Natural killer cell treated with Interleukin-12 subunit alpha and Interleukin-12 subunit beta and Interleukin-15 and Interleukin-18, amount 100 ng/mL, for 72 hours (primary cell): Measurements from ENCODE around the gene TSPOAP1. TPM values are rescaled to one million over a fixed set of nuclear protein-coding genes. Genes with fewer than 3 reads are reported as not detected.

Source experiments
- ATAC-seq, 2 donors: fragments of 150-1000 bp; cut with Tn5 transposase in 1 of 2; sonication (Bioruptor Pico), chemical (Tn5 transposase) in 1 of 2; 2 replicates each; pipeline ENCODE4 v1.10.0; 2021
- DNase-seq: peaks from one replicate; pipeline ENCODE4 v3.0.0; 2022; ENCODE audit warnings: low spot score
- H3K27ac Mint-ChIP-seq, 2 donors: 1 replicate in 1 of 2; 2 replicates in 1 of 2; pipeline ENCODE4 v1.8.0; 2022; ENCODE audit warnings: mixed read lengths in 2 of 2, mild to moderate bottlenecking in 1 of 2, moderate library complexity in 1 of 2
- H3K27me3 Mint-ChIP-seq, 2 donors: 1 replicate in 1 of 2; 2 replicates in 1 of 2; pipeline ENCODE4 v1.8.0; 2022; ENCODE audit warnings: mixed read lengths in 2 of 2
- H3K36me3 Mint-ChIP-seq: one replicate; pipeline ENCODE4 v1.8.0; 2022; ENCODE audit warnings: mixed read lengths
- H3K4me1 Mint-ChIP-seq, 2 donors: 1 replicate in 1 of 2; 2 replicates in 1 of 2; pipeline ENCODE4 v1.8.0; 2022; ENCODE audit warnings: low read depth in 2 of 2, mixed read lengths in 2 of 2, mild to moderate bottlenecking in 1 of 2
- H3K4me3 Mint-ChIP-seq: one replicate; pipeline ENCODE4 v1.8.0; 2022; ENCODE audit warnings: mixed read lengths
- H3K9me3 Mint-ChIP-seq: 2 replicates; pipeline ENCODE4 v1.8.0; 2022; ENCODE audit warnings: mixed read lengths
- total RNA-seq, 2 donors: library from RNA; stranded (reverse); gene quantifications; one replicate each; pipeline ENCODE4 v1.2.3, GENCODE V29; 2022

Gene TSPOAP1
- total RNA-seq, 2 donors from 2014 or later = 54.0 to 82.3 TPM

DNA sequence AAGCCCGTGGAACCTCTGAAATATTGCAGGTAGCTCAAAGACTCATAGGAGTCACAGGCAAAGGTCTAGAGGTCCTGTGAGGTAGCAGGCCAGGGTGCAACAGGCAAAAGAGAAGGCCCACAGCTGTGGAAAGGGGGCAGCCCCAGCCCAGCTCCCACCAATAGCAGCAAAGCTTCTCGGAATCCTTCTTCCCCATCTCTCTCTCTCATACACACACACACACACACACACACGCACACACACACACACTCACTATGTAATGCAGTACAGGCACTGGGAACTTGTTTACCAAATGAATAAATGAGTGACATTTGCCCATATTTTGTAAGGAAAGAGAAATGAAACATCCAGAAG, 40.2 kb upstream of the TSPOAP1 start:
- H3K4me3 Mint-ChIP-seq = no peak overlapping the region
- no peaks in the 10 kb centered on the region for H3K36me3 Mint-ChIP-seq
- H3K9me3 Mint-ChIP-seq = no peaks in the 10 kb centered on the region
- H3K27ac Mint-ChIP-seq = peak overlapping the region; percentile 68 to 82
- ATAC-seq (no peak), DNase-seq (no peak)
- H3K4me1 Mint-ChIP-seq = peaks cover 36 to 45% of the 10 kb centered on the region in 2 donors
- no peaks in the 10 kb centered on the region for H3K27me3 Mint-ChIP-seq

DNA sequence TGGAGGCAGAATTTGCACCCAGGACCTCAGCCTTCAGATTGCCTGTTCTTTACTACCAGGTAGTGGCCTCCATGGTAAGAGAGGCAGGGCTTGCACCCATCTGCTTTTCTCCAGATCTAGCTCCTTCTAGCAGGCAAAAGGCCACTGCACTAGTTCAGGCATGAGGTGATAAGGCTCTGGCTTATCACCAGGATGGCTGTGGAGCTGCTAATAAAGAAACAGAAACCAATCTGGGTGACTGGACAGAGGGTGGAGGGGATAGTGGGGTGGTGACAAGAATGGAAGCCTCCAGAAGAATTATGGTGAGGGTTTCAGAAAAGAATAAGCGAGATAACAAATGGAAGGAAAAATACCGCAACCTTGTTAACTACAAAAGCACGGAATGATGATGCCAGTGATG, 38.9 kb upstream of the TSPOAP1 start:
- no peak overlapping the region for H3K4me3 Mint-ChIP-seq
- H3K9me3 Mint-ChIP-seq = no peaks in the 10 kb centered on the region
- peaks cover 32 to 46% of the 10 kb centered on the region in 2 donors for H3K4me1 Mint-ChIP-seq
- ATAC-seq (no peak), DNase-seq (no peak)
- no peaks in the 10 kb centered on the region for H3K36me3 Mint-ChIP-seq
- H3K27me3 Mint-ChIP-seq = no peaks in the 10 kb centered on the region
- H3K27ac Mint-ChIP-seq = peak overlapping the region in 1 of 2 donors; percentile 39

DNA sequence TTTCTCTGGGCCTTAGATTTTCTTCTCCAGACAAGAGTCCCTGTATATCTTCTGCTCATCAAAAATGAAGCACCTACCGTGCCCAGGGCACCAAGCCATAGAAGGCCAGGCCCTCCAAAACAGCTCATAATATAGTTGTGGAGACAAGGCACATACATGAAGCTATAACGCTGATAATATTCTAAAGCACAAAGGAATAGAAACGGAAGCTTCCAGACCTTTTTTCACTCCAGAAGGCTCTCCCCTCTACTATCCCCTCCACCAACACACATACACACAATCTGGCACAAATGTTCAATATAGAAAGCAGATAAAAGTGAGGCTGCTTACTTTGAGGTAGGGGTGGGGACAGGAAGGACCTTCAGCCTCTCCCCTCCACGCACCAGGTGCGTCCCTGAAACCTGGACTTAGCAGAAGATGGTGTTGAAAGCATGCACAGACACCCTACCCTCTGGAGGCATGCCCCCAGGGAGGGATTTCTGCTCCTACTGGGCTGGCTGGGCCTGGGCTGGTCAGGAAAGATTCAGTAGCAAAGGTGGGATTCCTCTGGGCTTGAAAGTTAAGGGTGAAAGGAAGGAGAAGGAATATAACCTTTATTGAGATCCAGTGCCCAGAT, 37.5 kb upstream of the TSPOAP1 start:
- no peaks in the 10 kb centered on the region for H3K36me3 Mint-ChIP-seq
- H3K9me3 Mint-ChIP-seq = no peaks in the 10 kb centered on the region
- no peak for ATAC-seq
- peaks cover 20 to 41% of the 10 kb centered on the region in 2 donors for H3K4me1 Mint-ChIP-seq
- no peaks in the 10 kb centered on the region for H3K27me3 Mint-ChIP-seq
- no peak overlapping the region for H3K27ac Mint-ChIP-seq
- no peak overlapping the region for H3K4me3 Mint-ChIP-seq
- DNase-seq = no peak

DNA sequence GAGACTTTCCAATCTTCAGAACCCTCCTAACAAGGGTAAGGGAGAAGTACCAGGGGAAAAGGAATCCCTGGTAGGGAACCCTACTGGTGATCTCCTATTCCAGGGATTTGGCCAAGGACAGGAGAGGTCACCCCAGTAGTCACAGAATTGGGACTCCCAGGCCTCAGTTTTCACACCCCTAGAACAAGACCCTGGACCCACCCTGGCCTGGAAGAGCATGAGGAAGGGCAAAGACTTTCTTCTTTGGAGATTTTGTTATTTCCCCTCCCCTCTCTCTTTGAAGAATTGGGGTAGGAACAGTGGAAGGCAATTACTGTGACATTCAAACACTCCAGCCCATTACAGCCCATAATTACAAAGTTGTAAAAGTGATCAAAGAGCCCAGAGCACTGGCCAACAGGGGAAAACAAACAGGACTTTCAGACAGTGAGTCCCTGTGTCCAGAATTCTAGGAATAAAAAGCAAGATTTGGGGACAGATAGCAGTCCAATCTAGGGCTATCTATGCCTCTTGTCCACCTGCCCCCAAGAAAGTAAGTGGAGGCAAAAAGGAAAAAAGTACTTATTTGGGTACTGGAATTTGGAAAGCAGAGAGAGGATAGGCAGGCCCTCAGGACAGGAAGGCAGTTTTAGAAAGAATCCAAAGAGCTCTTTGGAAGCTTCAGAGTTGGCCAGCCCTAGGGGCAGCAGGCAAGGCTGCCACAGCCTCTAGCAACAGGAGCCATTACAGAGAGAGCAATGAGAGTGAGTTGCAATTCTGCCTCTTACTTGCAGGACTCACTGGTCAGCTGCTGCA, 36.8 kb upstream of the TSPOAP1 start:
- Mint-ChIP-seq H3K4me1 (peaks cover 13 to 35% of the 10 kb centered on the region in 2 donors), H3K9me3 (no peaks in the 10 kb centered on the region), H3K27me3 (no peaks in the 10 kb centered on the region), H3K4me3 (no peak overlapping the region), H3K27ac (no peak overlapping the region), H3K36me3 (no peaks in the 10 kb centered on the region)
- DNase-seq (no peak), ATAC-seq (no peak)

DNA sequence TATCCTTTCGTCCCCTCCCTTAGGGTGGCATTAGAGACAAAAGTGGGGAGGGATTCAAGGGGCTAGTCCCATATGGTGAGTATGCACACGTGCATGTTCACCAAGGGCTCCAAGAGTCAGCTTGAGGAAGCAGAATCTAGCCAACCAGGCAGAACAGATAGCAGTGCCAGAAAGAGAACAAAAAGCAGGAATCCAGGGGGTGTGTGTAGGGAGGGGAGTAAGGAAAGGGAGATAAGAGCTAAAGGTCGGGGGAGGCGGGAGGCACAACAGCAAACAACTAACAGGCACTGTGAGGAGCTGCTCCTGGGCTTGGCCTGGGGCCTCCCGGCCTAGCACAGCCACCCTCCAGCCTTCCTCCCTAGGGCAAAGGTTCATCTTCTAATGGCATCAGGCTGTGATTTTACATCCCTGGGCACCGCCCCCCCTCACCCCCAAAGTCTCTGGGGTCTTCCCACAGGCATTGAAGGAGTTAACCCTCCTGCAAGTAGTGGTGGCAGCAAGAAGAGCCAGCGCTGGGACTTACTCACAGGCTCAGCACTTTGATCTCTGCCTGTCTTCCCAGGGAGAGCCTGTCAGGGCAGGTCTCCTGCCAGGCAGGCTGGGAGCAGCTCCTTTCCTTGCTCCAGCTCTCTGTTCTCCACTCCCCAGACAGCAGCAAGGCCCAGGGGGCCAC, 35.8 kb upstream of the TSPOAP1 start:
- peaks cover 6 to 30% of the 10 kb centered on the region in 2 donors for H3K4me1 Mint-ChIP-seq
- no peak for DNase-seq
- peak in 1 of 2 donors; percentile 25 for ATAC-seq
- H3K27ac Mint-ChIP-seq = peak overlapping the region in 1 of 2 donors; percentile 14
- H3K4me3 Mint-ChIP-seq = no peak overlapping the region
- H3K27me3 Mint-ChIP-seq = no peaks in the 10 kb centered on the region
- no peaks in the 10 kb centered on the region for H3K9me3 Mint-ChIP-seq
- H3K36me3 Mint-ChIP-seq = no peaks in the 10 kb centered on the region

DNA sequence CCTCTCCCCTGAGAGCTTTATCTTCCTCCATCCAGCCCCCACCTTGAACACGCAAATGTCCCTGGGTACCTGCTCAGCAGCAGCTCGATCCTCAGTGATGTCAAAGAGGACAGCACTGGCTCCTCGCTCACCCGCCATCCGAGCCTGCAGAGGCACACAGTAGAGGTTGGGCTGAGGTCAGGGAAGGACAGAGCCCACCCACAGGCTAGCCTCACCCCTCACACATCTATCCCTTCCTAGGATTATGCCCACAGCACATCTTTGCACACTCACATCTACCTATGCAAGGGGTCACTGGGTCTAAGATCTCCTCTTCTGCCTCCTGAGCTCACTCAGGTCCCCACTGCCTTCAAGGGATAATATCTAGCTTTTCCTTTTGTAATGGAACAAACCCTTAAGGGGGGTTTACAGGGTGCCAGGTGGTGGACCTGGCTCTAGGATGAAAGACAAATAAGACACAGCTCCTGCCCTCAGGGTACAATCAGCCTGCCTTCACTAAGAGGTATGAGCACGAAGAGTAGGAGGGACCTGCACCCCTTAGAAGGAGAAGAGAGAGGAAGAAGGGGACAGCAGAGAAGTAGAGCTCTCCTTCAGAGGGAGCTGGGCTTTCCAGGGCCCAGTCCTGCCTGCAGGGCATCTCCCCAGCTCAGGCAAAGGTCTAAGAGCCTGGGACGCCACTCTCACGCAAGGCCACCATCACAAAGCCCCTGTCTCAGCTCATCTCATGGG, 35.0 kb upstream of the TSPOAP1 start:
- H3K4me1 Mint-ChIP-seq = peaks cover 0 to 22% of the 10 kb centered on the region in 2 donors
- no peak for DNase-seq
- H3K4me3 Mint-ChIP-seq = no peak overlapping the region
- no peaks in the 10 kb centered on the region for H3K36me3 Mint-ChIP-seq
- H3K27me3 Mint-ChIP-seq = no peaks in the 10 kb centered on the region
- no peaks in the 10 kb centered on the region for H3K9me3 Mint-ChIP-seq
- peak overlapping the region in 1 of 2 donors; percentile 14 for H3K27ac Mint-ChIP-seq
- no peak for ATAC-seq

DNA sequence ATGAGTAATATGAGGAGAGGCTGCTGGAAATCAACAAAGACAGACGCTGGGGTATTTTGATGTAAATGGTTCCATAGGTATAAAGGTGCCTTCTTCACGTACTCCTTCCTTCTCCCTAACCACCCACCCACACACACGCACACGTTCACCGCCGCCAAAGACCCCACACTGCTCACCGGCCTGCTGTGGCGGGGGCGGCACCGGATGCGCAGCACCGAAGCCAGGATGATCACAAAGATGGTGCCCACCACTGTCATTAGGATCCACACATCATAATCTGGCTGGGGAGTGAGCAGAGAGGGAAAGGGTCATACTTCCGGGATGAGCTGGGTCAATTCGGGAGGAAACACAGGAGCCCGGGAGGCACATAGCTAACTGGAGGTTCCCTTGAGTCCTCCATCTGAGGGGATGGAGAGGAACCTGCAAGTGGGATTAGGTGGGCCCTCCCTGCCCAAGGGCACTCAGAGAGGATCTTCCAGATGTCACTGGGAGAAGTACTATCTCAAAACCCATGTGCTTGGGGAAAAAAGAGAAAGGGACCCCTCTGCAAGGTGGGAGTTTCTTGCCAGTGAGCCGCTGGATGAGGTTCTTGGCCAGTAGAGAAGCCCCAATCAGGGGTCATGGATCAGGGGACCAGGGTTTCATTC, 33.9 kb upstream of the TSPOAP1 start:
- H3K27me3 Mint-ChIP-seq = no peaks in the 10 kb centered on the region
- H3K27ac Mint-ChIP-seq = no peak overlapping the region
- H3K4me3 Mint-ChIP-seq = no peak overlapping the region
- DNase-seq (no peak), ATAC-seq (no peak)
- H3K36me3 Mint-ChIP-seq = no peaks in the 10 kb centered on the region
- H3K4me1 Mint-ChIP-seq = peaks cover 0 to 17% of the 10 kb centered on the region in 2 donors
- H3K9me3 Mint-ChIP-seq = no peaks in the 10 kb centered on the region

DNA sequence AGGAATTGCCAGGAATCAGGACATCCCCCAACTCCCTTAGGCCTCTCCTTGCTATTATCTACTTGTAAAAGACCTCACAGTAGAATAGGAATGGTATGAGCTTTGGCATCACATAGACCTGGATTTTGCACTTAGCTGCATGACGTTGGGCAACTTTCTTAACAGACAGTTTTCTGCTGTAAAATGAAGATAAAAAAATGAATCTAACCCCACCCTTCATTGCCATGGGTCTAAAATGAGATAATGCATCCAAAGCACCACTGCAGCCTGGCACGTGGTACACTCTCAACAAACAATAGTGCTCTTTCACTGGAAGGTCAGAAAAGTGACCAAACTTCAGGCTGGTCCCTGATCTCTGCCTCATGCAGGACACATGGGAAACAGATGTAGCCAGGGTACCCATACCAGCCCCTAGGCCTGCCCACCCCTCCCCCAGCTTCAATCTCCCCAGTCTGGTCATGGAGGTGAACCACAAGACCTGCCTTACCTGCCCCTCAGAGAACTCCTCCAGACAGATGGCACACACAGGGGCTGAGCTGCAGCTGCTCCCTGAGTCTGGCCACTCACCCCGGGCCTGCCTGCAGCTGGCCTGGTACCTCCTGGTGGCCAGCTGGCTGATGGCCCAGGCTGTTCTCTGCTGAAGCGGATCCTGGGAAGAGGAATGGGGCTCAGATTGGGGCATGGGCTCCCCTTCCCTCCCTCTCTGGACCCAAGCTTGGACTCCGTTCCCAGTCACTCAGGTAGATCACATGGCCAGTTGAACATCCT, 31.9 kb upstream of the TSPOAP1 start:
- Mint-ChIP-seq H3K36me3 (no peaks in the 10 kb centered on the region), H3K27me3 (no peaks in the 10 kb centered on the region), H3K4me3 (no peak overlapping the region), H3K4me1 (peaks cover 9 to 22% of the 10 kb centered on the region in 2 donors), H3K27ac (peak overlapping the region in 1 of 2 donors; percentile 2), H3K9me3 (no peaks in the 10 kb centered on the region)
- ATAC-seq (no peak), DNase-seq (no peak)

DNA sequence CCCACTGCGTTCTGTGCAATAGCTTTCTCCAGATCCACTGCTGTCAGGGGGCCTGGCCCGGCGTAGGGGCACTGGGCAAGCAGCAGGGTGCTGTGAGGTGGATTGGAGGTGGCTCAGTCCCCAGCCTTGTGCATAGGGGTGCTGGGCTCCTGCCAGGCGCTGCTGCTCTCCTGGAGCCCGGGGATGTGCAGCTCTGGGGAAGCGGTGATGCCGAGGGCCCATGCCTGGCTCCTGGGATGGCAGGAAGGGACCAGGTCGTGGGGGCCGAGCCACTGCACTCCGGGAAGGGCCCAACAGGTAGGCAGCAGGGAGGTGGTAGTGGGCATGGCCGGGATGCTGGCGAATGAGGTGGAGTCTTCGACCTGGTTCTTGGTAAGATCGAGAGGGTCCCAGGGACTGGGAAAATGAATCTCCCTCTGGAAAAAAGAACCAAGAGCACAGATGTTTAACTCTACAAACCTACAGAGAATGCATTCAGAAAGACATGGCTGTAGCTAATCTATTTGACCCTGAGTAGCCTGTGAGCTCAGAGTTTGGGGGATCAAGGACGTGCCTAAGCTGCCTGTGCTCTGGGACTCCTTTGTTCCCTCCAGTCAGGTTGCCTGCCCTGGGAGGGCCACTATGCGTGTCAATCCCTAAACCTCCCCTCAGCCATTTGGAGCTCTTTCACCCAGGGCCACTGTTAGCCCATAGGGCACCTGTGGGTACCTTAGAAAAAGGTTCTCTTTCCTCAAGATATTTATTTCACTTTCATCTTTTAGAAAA, 30.0 kb upstream of the TSPOAP1 start:
- Mint-ChIP-seq H3K4me3 (no peak overlapping the region), H3K4me1 (peaks cover 18 to 26% of the 10 kb centered on the region in 2 donors), H3K27me3 (no peaks in the 10 kb centered on the region), H3K36me3 (no peaks in the 10 kb centered on the region), H3K9me3 (no peaks in the 10 kb centered on the region), H3K27ac (no peak overlapping the region)
- ATAC-seq (no peak), DNase-seq (no peak)

DNA sequence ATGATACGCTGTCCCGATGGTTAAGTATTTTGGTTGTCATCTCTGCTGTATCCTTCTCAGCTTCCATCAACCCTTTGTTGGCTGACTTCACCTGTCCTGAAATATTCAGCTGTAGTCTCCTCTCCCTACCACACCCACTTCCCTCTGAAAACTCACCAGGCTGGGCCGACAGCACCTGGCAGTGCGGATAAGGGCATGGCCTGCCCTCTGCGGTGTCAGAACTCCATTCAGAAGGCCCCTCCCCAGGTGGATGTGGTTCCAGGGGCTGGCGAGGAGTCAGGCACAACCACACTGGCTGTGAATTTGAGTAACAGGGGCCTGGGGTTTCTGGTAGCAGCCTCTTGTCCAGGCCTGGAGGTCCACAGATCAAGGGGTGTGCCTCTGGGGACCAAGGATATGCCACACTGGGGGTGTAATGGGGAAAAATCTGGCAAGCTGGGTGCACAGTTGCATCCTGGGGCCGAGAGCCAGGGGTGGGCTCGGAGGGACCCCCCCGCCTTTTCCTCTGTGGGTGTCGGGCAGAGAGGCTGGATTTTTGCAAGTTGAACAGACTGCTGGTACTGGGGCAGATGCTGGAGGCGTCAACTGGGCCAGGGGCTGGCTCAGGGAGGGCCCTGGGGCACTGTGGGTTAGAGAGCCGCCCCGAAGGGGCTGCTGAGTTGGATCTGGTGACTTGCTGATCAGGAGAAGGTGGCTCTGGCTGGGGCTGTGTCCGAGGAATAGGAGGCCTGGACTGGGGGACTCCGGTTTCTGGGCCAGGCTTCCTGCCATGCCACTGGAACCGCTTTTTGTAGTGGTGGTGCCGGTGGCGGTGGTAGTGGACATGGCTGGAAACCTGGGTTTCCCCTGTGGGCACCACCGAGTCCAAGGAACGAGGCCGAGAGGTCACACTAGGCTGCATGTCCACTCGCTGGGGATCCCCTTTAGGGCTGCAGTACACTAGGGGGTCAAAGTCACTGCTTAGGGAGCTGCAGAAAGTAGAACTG, 29.0 kb upstream of the TSPOAP1 start:
- Mint-ChIP-seq H3K9me3 (no peaks in the 10 kb centered on the region), H3K4me1 (peaks cover 27 to 29% of the 10 kb centered on the region in 2 donors), H3K4me3 (no peak overlapping the region), H3K27me3 (no peaks in the 10 kb centered on the region), H3K36me3 (peaks cover 7% of the 10 kb centered on the region), H3K27ac (no peak overlapping the region)
- no peak for ATAC-seq
- no peak for DNase-seq

DNA sequence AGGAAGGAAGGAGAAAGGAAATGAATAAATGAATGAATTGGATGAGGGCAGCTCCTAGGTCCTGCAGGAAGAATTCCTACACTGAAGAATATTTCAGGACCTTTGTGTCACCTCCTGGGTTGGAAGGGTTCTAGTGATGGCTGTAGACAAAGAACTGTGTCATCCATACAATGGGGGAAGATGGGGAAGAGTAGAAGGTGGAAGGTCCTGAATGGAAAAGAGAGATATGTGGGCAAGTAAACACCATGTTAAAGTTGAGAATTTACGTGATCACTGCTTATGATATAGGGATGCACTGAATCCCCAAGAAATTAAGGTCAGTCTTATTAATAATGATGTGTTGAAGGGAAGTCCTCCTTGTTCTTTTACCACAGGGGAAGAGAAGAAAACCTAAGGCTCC, 27.6 kb upstream of the TSPOAP1 start:
- DNase-seq (no peak), ATAC-seq (no peak)
- Mint-ChIP-seq H3K4me3 (no peak overlapping the region), H3K4me1 (peaks cover 33 to 37% of the 10 kb centered on the region in 2 donors), H3K9me3 (no peaks in the 10 kb centered on the region), H3K27ac (peak overlapping the region; percentile 23 to 36), H3K36me3 (peaks cover 16% of the 10 kb centered on the region), H3K27me3 (no peaks in the 10 kb centered on the region)
